Measurements from ENCODE around the gene PPP1R37.

The PPP1R37 gene

DNA sequence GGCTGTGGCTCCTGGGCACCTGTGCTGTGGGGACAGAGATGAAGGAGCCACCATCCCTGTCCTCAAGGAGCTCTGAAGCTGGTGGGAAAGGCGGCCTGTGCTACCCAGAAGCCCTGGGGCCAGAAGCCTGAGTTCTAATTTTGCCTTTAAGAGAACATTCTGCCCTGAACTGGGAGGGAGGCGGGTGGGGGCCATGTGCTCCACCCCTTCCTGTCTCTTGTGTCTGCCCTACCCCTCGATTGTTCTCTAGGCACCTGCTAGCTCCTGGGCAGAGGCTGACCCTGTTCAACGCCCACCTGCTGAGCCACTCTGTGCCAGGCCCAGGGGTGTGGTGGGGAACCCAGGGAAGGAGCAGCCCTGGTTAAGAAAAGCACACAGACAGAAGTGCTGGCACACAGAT is 79.2 kb downstream of the PPP1R37 start:
- TF ChIP-seq, protein P1, sequence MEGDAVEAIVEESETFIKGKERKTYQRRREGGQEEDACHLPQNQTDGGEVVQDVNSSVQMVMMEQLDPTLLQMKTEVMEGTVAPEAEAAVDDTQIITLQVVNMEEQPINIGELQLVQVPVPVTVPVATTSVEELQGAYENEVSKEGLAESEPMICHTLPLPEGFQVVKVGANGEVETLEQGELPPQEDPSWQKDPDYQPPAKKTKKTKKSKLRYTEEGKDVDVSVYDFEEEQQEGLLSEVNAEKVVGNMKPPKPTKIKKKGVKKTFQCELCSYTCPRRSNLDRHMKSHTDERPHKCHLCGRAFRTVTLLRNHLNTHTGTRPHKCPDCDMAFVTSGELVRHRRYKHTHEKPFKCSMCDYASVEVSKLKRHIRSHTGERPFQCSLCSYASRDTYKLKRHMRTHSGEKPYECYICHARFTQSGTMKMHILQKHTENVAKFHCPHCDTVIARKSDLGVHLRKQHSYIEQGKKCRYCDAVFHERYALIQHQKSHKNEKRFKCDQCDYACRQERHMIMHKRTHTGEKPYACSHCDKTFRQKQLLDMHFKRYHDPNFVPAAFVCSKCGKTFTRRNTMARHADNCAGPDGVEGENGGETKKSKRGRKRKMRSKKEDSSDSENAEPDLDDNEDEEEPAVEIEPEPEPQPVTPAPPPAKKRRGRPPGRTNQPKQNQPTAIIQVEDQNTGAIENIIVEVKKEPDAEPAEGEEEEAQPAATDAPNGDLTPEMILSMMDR (IDR thresholded peaks at IDR 0.05; ENCODE audit: borderline replicate concordance, insufficient read depth, low read depth, low read length): no peak
- no peak overlapping the region for H3K4me3 ChIP-seq (ENCODE audit: low read depth, low read length)

DNA sequence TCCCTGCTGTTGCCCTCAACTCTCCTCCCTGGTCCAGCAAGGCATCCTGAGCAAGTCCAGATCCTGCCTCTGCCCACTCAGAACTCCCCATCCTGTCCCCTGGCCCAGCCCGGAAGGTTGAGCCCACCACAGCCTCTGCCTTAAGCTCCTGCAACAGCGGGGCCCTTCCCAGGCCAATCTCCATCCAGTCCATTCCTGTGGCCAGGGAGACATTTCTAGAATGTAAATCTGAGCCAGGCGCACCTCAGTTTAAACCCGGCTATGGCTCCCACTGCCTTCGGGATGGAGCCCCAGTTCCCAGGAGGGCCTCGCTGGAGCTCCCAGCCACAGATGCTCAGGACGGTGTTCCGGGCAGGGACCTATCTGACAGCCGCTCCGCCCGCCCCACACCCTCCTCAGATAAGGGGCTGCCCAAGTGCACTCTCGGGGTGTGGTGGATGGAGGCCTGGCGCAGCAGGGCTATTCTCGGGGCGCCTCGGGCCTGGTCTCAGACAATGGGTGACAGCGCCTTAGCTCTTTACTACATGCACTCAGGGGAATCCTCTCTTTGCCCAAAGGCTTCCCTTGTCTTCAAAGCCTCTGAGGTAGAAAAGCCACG is 79.7 kb downstream of the PPP1R37 start:
- no peak overlapping the region for H3K4me3 ChIP-seq (ENCODE audit: low read depth, low read length)
- TF ChIP-seq, protein P1 (IDR thresholded peaks at IDR 0.05; ENCODE audit: borderline replicate concordance, insufficient read depth, low read depth, low read length): no peak

DNA sequence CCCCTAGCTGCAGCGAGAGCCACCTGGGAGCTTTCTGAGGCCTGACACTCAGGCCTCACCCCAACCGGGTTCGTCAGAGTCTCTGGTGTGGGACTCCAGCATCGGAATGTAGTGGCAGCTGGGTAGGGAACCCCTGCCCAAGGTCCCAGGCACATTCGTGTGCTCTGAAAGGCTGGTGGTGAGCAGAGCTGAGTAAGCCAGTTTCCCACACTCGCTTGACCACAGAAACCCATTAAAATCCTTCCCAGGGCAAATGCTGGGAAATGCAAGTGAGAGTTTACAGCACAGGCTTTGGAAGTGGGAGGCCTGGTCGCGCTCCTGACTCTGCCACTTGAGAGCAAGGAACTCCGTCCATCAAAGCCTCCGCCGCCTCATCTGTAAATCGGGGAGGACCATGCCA is 80.8 kb downstream of the PPP1R37 start:
- no peak overlapping the region for H3K4me3 ChIP-seq (ENCODE audit: low read depth, low read length)

GRCh38 chr19:45175515-45176345 is 82.8 kb downstream of the PPP1R37 start:
- no peak overlapping the region for H3K4me3 ChIP-seq (ENCODE audit: low read depth, low read length)
- TF ChIP-seq, protein P1 (IDR thresholded peaks at IDR 0.05; ENCODE audit: borderline replicate concordance, insufficient read depth, low read depth, low read length): no peak

More for the DNA sequence above, 80.8 kb downstream of the PPP1R37 start:
- TF ChIP-seq, protein P1 (IDR thresholded peaks at IDR 0.05; ENCODE audit: borderline replicate concordance, insufficient read depth, low read depth, low read length): no peak

DNA sequence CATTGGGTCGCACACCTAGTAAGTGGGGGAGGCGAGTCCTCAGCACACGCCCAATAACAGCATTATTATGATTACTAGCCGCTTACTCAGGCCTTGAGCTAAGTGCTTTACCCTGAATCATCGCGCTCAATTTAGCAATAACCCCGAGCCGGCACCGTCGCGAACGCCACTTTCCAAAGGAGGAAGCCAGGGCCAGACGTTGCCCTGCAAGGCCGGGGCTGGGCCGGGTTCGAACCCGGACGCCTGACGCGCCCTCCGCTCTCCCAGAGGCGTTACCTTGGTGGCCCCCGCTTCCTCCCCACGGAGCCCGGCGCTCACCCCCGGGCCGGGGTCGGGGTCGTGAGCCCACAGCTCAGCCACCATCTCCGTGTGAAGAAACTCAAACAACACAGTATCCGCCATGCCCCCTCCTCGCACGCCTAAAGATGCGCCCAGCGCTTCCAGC is 84.9 kb downstream of the PPP1R37 start, which contains the start of gene TRAPPC6A:
TRAPPC6A (minus strand) TSS at position 421 of the 445 bp plus-strand sequence; CDS start at position 402, 19 bp downstream.
- peak within 1 kb of the TSS; percentile 90 for H3K4me3 ChIP-seq (ENCODE audit: low read depth, low read length)
- TF ChIP-seq, protein P1 (IDR thresholded peaks at IDR 0.05; ENCODE audit: borderline replicate concordance, insufficient read depth, low read depth, low read length): no peak

- TF ChIP-seq, protein P1 (IDR thresholded peaks at IDR 0.05; ENCODE audit: borderline replicate concordance, insufficient read depth, low read depth, low read length): 0 out of 2 replicates have a peak, but pooled peaks have one; percentile 18
- peak within 1 kb of the TSS; percentile 90 for H3K4me3 ChIP-seq (ENCODE audit: low read depth, low read length)
These were observed 85.5 kb downstream of the PPP1R37 start, which contains the start of gene BLOC1S3 for GRCh38 chr19:45178262-45179071. Gene BLOC1S3 (plus strand): TSS chr19:45178784. CDS start chr19:45179297, 513 bp downstream.
